ENCODE data around the gene P3H3. TPM values are rescaled to one million over a fixed set of nuclear protein-coding genes. Genes with fewer than 3 reads are reported as not detected.

The P3H3 gene
- total and polyA plus RNA-seq, 2 experiments from 2014 or later = 16.4 to 38.2 TPM

- DNase-seq (ENCODE audit: low spot score) = no peak
- H3K4me1 ChIP-seq (ENCODE audit: insufficient read depth) = peaks cover 40% of the 10 kb centered on the region
- peaks cover 9% of the 10 kb centered on the region for H3K79me2 ChIP-seq (replicated peaks; ENCODE audit: insufficient read depth)
- H3K9me2 ChIP-seq (ENCODE audit: insufficient read depth) = no peaks in the 10 kb centered on the region
- H2AFZ ChIP-seq = no peak overlapping the region
- no peaks in the 10 kb centered on the region for H4K20me1 ChIP-seq (replicated peaks; ENCODE audit: insufficient read depth)
- peaks cover 17% of the 10 kb centered on the region for H3F3A ChIP-seq (replicated peaks; ENCODE audit: low read depth)
- Mint-ChIP-seq H3K9me3 (no peaks in the 10 kb centered on the region), H3K4me3 (no peak overlapping the region; the same call in 2 of the 3 replicates), H3K4me1 (peaks cover 53% of the 10 kb centered on the region), H3K36me3 (ENCODE audit: low read depth) (peaks cover 21% of the 10 kb centered on the region), H3K27me3 (ENCODE audit: insufficient read depth, low read depth, poor library complexity) (peaks cover 23% of the 10 kb centered on the region), H3K27ac (no peak overlapping the region)
- TF ChIP-seq CTCF (conservative IDR thresholded peaks at IDR 0.05; ENCODE audit: low read depth in 2 of 2) = no peak
- TF ChIP-seq REST (IDR thresholded peaks at IDR 0.05; ENCODE audit: unreplicated experiment) = no peak
- TF ChIP-seq JUNB (IDR thresholded peaks at IDR 0.05; ENCODE audit: unreplicated experiment) = no peak
- TF ChIP-seq NANOG (IDR thresholded peaks at IDR 0.05; ENCODE audit: borderline replicate concordance) = no peak
- no peak for TF ChIP-seq ETS1 (IDR thresholded peaks at IDR 0.05)
- peak overlapping the region; percentile 88; the same call in 1 of the 2 replicates for H3K4me2 ChIP-seq
- H3K27ac ChIP-seq (ENCODE audit: low read depth) = no peak overlapping the region
- 0 out of 2 replicates have a peak, but pooled peaks cover 3% of the 10 kb centered on the region for H3K36me3 ChIP-seq (ENCODE audit: insufficient read depth)
- no peak for ATAC-seq
- H3K4me3 ChIP-seq = no peak overlapping the region
- peaks cover 46% of the 10 kb centered on the region for H3K27me3 ChIP-seq (ENCODE audit: insufficient read depth)
Measured at GRCh38 chr12:6826125-6826733, 2.0 kb upstream of the P3H3 start.

GRCh38 chr12:6826734-6827436 lies 1.3 kb upstream of the P3H3 start:
- no peak for TF ChIP-seq EZH2phosphoT487 (IDR thresholded peaks at IDR 0.05; ENCODE audit: unreplicated experiment)
- TF ChIP-seq CTCF (conservative IDR thresholded peaks at IDR 0.05; ENCODE audit: low read depth in 2 of 2) = peak; percentile 5 to 20; a peak in 1 of 4 replicates
- peaks cover 40% of the 10 kb centered on the region for H3K4me1 ChIP-seq (ENCODE audit: insufficient read depth)
- Mint-ChIP-seq H3K4me3 (peak overlapping the region; percentile 64), H3K9me3 (no peaks in the 10 kb centered on the region), H3K4me1 (peaks cover 52% of the 10 kb centered on the region), H3K27ac (peak overlapping the region; percentile 38; the same call in 1 of the 2 replicates), H3K27me3 (ENCODE audit: insufficient read depth, low read depth, poor library complexity) (peaks cover 23% of the 10 kb centered on the region), H3K36me3 (ENCODE audit: low read depth) (peaks cover 27% of the 10 kb centered on the region)
- no peak overlapping the region for H3K27ac ChIP-seq (ENCODE audit: low read depth)
- no peak overlapping the region for H2AFZ ChIP-seq
- DNase-seq (ENCODE audit: low spot score) (no peak), ATAC-seq (no peak)
- peaks cover 45% of the 10 kb centered on the region for H3K27me3 ChIP-seq (ENCODE audit: insufficient read depth)
- peak overlapping the region; percentile 39 for H3K4me3 ChIP-seq
- peaks cover 9% of the 10 kb centered on the region for H3K79me2 ChIP-seq (replicated peaks; ENCODE audit: insufficient read depth)
- no peaks in the 10 kb centered on the region for H3K9me2 ChIP-seq (ENCODE audit: insufficient read depth)
- H3K36me3 ChIP-seq (ENCODE audit: insufficient read depth) = peaks cover 3% of the 10 kb centered on the region; the same call in 1 of the 2 replicates
- H4K20me1 ChIP-seq (replicated peaks; ENCODE audit: insufficient read depth) = no peaks in the 10 kb centered on the region
- H3K4me2 ChIP-seq = peak overlapping the region; percentile 63
- peaks cover 16% of the 10 kb centered on the region for H3F3A ChIP-seq (replicated peaks; ENCODE audit: low read depth)
